HFFc6 (cell line): Measurements from ENCODE around the gene AP2A1. TPM values are rescaled to one million over a fixed set of nuclear protein-coding genes. Genes with fewer than 3 reads are reported as not detected.

Experiments
- DNase-seq: peaks from one replicate; pipeline ENCODE4 v3.0.0-alpha.2; 2018
- H3K27ac Mint-ChIP-seq: 2 replicates; pipeline ENCODE4 v1.8.0; 2020; ENCODE audit warnings: mild to moderate bottlenecking, mixed read lengths
- H3K27me3 Mint-ChIP-seq: 2 replicates; pipeline ENCODE4 v1.8.0; 2021; ENCODE audit warnings: mild to moderate bottlenecking, moderate library complexity, mixed read lengths; ENCODE audit not compliant: insufficient read depth
- H3K36me3 Mint-ChIP-seq: 2 replicates; pipeline ENCODE4 v1.8.0; 2021; ENCODE audit warnings: low read depth, mixed read lengths
- H3K4me1 Mint-ChIP-seq: 2 replicates; pipeline ENCODE4 v1.8.0; 2020; ENCODE audit warnings: low read depth, mixed read lengths
- H3K4me3 Mint-ChIP-seq: 2 replicates; pipeline ENCODE4 v1.8.0; 2020; ENCODE audit warnings: mild to moderate bottlenecking, moderate library complexity, mixed read lengths
- H3K9me3 Mint-ChIP-seq: 2 replicates; pipeline ENCODE4 v1.8.0; 2020; ENCODE audit warnings: mild to moderate bottlenecking, mixed read lengths
- microRNA-seq: library from miRNA; unstranded; fragments of <30 nt; microRNA quantifications from one replicate; pipeline ENCODE4, GENCODE V29; 2019
- total RNA-seq, 6 experiments: library from RNA; stranded (reverse); fragmentation: NEBNext Ultra II Directional; extraction: Animal tissue kit (Norgen Biotek cat#: 25700); gene quantifications; 2 replicates in 1 of 6; 3 replicates in 5 of 6; pipeline ENCODE4 v1.2.3, GENCODE V29; 2021
- TF ChIP-seq, protein P1 (sequence below): fragments of 200-600 bp; sonication (generic); IDR thresholded peaks from 2 replicates; pipeline ENCODE4 v1.5.0; 2021; ENCODE audit warnings: antibody characterized with exemption, mild to moderate bottlenecking

AP2A1 gene
- total RNA-seq, 6 experiments from 2014 or later = 145 to 177 (median 162) TPM

- TF ChIP-seq, protein P1, sequence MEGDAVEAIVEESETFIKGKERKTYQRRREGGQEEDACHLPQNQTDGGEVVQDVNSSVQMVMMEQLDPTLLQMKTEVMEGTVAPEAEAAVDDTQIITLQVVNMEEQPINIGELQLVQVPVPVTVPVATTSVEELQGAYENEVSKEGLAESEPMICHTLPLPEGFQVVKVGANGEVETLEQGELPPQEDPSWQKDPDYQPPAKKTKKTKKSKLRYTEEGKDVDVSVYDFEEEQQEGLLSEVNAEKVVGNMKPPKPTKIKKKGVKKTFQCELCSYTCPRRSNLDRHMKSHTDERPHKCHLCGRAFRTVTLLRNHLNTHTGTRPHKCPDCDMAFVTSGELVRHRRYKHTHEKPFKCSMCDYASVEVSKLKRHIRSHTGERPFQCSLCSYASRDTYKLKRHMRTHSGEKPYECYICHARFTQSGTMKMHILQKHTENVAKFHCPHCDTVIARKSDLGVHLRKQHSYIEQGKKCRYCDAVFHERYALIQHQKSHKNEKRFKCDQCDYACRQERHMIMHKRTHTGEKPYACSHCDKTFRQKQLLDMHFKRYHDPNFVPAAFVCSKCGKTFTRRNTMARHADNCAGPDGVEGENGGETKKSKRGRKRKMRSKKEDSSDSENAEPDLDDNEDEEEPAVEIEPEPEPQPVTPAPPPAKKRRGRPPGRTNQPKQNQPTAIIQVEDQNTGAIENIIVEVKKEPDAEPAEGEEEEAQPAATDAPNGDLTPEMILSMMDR = no peak
- Mint-ChIP-seq H3K36me3 (peaks cover 24% of the 10 kb centered on the region), H3K27ac (no peak overlapping the region), H3K27me3 (peaks cover 20% of the 10 kb centered on the region), H3K4me1 (peaks cover 38% of the 10 kb centered on the region), H3K4me3 (no peak overlapping the region), H3K9me3 (peaks cover 6% of the 10 kb centered on the region; the same call in 1 of the 2 replicates)
- no peak for DNase-seq
Observed at GRCh38 chr19:49854378-49855263, 87.8 kb downstream of the AP2A1 start.

DNA sequence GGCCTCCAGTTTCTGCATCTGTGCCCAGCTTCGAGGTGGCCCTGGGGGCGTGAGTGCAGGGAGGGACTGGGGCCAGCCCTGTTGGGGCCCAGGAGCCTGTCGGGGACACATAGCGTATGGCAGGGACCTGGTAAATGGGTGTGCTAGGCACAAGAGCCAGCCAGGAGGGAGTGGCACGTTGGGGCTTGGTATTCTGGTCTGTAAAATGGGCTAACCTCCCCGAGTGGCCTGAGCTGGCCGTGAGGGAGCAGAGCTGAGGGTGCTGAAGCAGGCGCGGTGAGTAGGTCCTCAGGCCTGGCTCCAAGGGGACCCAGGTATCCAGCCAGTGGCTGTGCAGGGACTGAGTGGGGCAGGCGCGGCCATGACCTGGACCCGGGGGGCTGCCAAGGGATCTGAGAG lies 88.5 kb downstream of the AP2A1 start:
- DNase-seq = no peak
- peak overlapping the region; percentile 67 for H3K27ac Mint-ChIP-seq
- no peaks in the 10 kb centered on the region for H3K9me3 Mint-ChIP-seq
- peaks cover 36% of the 10 kb centered on the region for H3K4me1 Mint-ChIP-seq
- peaks cover 24% of the 10 kb centered on the region for H3K27me3 Mint-ChIP-seq
- H3K4me3 Mint-ChIP-seq = no peak overlapping the region
- TF ChIP-seq, protein P1 = no peak
- peaks cover 19% of the 10 kb centered on the region for H3K36me3 Mint-ChIP-seq

GRCh38 chr19:49855676-49856573 lies 89.1 kb downstream of the AP2A1 start:
- Mint-ChIP-seq H3K36me3 (peaks cover 18% of the 10 kb centered on the region; the same call in 1 of the 2 replicates), H3K27me3 (peaks cover 24% of the 10 kb centered on the region), H3K4me1 (peaks cover 34% of the 10 kb centered on the region), H3K9me3 (no peaks in the 10 kb centered on the region), H3K4me3 (peak overlapping the region; percentile 28; the same call in 1 of the 2 replicates), H3K27ac (peak overlapping the region; percentile 67)
- TF ChIP-seq, protein P1 = no peak
- DNase-seq = no peak

DNA sequence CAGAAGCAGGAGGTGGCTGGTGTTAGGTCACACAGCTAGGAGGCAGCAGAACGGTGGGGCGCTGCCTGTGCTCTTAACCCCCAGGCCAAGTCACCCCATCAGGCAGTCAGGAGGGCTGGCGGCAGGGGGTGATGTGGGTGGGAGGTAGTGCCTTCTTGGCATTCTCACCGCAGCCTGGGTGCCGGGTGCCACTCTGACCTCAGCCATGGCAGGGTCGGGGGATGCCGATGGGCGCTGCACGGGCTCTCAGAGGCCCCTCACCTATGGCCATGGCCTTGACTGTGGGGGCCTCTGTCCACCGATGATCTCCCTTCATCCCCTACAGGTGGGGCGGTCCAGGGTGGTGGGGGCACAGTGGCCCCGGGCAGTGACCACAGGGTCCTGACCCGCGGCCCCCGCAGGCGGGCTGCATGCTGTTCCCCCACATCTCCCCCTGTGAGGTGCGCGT lies 89.8 kb downstream of the AP2A1 start:
- TF ChIP-seq, protein P1 = no peak; the same call in 1 of the 2 replicates
- no peak for DNase-seq
- Mint-ChIP-seq H3K4me3 (no peak overlapping the region; the same call in 1 of the 2 replicates), H3K9me3 (no peaks in the 10 kb centered on the region), H3K36me3 (peaks cover 18% of the 10 kb centered on the region; the same call in 1 of the 2 replicates), H3K27ac (peak overlapping the region; percentile 67), H3K4me1 (peaks cover 34% of the 10 kb centered on the region), H3K27me3 (peaks cover 24% of the 10 kb centered on the region)

Small RNA genes within 50 kb of the gene (microRNA-seq; reads per million reads assigned to microRNA genes)
- gene MIR4749 = 10.8 reads per million, percentile 12 among the genes with 10 or more reads in this experiment
- gene MIR6799 = 23.2 reads per million, percentile 30 among the genes with 10 or more reads in this experiment
- gene MIR6800 = not detected

Other genes with a start within 250 kb of the AP2A1 start
- gene RCN3, start 239.0 kb upstream of the AP2A1 start, total RNA-seq = 100 to 1,000 TPM; 117 to 316 (median 287) TPM
- gene NOSIP, start 186.4 kb upstream of the AP2A1 start, total RNA-seq = 10 to 100 TPM; 66.0 to 79.7 (median 72.4) TPM
- under 1 TPM; 0.33 to 0.69 (median 0.42) TPM for gene PRRG2, start 185.7 kb upstream of the AP2A1 start, total RNA-seq
- 10 to 100 TPM; 23.3 to 26.2 (median 24.3) TPM for gene PRR12, start 175.8 kb upstream of the AP2A1 start, total RNA-seq
- gene RRAS, start 126.9 kb upstream of the AP2A1 start, total RNA-seq = 100 to 1,000 TPM; 130 to 162 (median 133) TPM
- 100 to 1,000 TPM; 112 to 134 (median 121) TPM for gene SCAF1, start 124.8 kb upstream of the AP2A1 start, total RNA-seq
- 10 to 100 TPM; 55.5 to 72.8 (median 58.7) TPM for gene IRF3, start 101.1 kb upstream of the AP2A1 start, total RNA-seq
- gene BCL2L12, start 101.1 kb upstream of the AP2A1 start, total RNA-seq = 10 to 100 TPM; 23.9 to 34.2 (median 33.4) TPM
- 100 to 1,000 TPM; 209 to 226 (median 217) TPM for gene PRMT1, start 89.7 kb upstream of the AP2A1 start, total RNA-seq
- under 1 TPM; 0.74 to 0.99 (median 0.87) TPM for gene ADM5, start 77.4 kb upstream of the AP2A1 start, total RNA-seq
- gene CPT1C, start 75.9 kb upstream of the AP2A1 start, total RNA-seq = 10 to 100 TPM; 32.7 to 42.6 (median 36.4) TPM
- not detected for gene TSKS, start 3.7 kb upstream of the AP2A1 start, total RNA-seq
- gene FUZ, start 46.3 kb downstream of the AP2A1 start, total RNA-seq = 10 to 100 TPM in 5 of 6 experiments, 1 to 10 TPM in 1; 9.4 to 14.2 (median 11.7) TPM
- 10 to 100 TPM; 44.5 to 50.6 (median 47.8) TPM for gene MED25, start 51.3 kb downstream of the AP2A1 start, total RNA-seq
- 100 to 1,000 TPM; 157 to 176 (median 162) TPM for gene PTOV1, start 84.2 kb downstream of the AP2A1 start, total RNA-seq
- gene PNKP, start 100.6 kb downstream of the AP2A1 start, total RNA-seq = 10 to 100 TPM; 39.7 to 48.7 (median 47.2) TPM
- 100 to 1,000 TPM in 5 of 6 experiments, 10 to 100 TPM in 1; 98.5 to 128 (median 104) TPM for gene AKT1S1, start 110.4 kb downstream of the AP2A1 start, total RNA-seq
- 10 to 100 TPM; 42.8 to 53.3 (median 46.8) TPM for gene TBC1D17, start 110.7 kb downstream of the AP2A1 start, total RNA-seq
- gene IL4I1, start 129.9 kb downstream of the AP2A1 start, total RNA-seq = under 1 TPM in 5 of 6 experiments, not detected in 1; 0.24 to 0.48 (median 0.41) TPM
- gene ATF5, start 162.2 kb downstream of the AP2A1 start, total RNA-seq = 10 to 100 TPM; 38.2 to 44.4 (median 41.2) TPM
- 10 to 100 TPM; 50.9 to 78.3 (median 68.3) TPM for gene NUP62, start 162.5 kb downstream of the AP2A1 start, total RNA-seq
- gene SIGLEC11, start 194.2 kb downstream of the AP2A1 start, total RNA-seq = not detected